ENCODE measurements around the gene ARSG.
A peak's percentile ranks its signal among the peaks of the same experiment; 100 is the strongest.
"Not testable (repeated sequence)": the region's sequence is repeated elsewhere in the genome, so short reads cannot be mapped to it uniquely, and the experiment has no call there.

ARSG gene

DNA sequence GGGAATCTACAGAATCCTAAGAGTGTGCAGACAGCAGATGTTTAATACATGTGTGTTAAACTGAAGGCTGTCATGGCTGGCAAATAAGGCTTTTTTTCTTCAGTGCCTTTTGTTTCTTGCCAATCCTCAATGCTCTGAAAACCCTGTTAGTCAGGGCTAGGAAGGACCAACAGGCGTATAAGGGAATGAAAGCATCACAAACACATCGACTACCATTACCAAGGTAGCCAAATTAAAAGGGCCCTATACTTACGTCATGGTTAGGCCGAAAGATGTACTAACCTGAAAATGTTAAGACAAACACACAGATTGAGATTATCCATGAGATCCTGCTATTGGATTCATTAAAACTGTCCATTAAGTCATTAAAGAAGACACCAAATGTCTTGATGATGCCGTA, 13.5 kb upstream of the ARSG start:
- no peak for DNase-seq (ENCODE audit: low read depth)

DNA sequence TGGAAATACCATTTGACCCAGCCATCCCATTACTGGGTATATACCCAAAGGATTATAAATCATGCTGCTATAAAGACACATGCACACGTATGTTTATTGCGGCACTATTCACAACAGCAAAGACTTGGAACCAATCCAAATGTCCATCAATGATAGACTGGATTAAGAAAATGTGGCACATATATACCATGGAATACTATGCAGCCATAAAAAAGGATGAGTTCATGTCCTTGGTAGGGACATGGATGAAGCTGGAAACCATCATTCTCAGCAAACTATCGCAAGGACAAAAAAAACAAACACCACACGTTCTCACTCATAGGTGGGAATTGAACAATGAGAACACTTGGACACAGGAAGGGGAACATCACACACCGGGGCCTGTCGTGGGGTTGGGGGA, 9.3 kb upstream of the ARSG start:
- DNase-seq (ENCODE audit: low read depth) = not testable (repeated sequence)

DNA sequence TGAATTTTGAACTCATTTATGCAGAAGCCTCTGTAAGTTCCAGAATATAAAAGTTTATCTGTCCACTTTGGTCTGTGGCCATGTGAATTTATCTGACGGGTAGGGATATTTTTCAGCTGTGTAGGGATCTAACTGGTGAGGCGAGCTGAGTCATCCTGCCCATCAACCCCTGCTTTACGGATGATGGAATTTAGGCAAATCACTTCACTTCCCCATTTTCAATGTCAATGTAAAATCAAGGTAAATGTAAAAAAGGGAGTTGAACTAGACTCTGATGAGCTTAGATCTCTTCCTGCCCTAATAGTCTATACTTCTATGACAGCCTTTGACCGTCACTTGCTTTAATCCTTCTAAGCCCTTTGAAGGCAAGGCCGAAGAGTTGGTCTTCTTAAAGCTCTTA, 2.9 kb upstream of the ARSG start:
- no peak for DNase-seq (ENCODE audit: low read depth)

DNA sequence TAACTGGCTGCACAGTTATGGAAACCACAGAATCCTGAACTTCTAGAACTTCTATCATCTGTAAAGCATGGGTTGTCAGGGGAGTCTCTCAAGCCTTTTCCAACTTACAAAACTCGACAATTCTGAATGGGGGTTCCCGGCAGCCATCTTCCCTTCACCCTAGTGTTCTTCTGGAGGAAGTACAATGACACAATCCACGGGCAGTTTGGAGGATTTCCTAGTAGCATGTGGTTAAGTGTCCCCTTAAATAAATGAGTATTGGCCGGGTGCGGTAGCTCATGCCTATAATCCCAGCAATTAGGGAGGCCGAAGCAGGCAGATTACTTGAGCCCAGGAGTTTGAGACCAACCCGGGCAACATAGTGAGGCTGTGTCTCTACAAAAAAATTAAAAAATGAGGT, 2.5 kb upstream of the ARSG start:
- no peak for DNase-seq (ENCODE audit: low read depth)

DNA sequence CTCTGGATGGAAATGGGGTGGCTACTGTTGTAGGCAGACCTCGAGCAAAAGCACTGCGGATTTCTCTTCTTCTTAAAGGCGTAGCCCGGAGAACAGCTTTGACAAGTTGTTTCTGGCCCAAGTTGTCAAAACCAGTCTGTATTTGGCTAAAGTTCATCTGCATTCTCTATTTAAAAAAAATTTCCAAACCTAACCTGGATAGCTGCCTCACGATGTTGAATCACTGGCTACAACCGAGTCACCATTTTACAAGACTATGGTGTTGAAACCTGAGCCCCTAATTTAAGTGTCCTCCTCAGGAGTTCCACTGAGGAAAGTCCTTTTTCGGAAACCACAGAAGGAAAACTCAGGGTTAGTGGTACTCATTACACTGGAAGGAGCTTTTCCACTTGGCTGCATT, 1.8 kb upstream of the ARSG start:
- no peak for DNase-seq (ENCODE audit: low read depth)

DNA sequence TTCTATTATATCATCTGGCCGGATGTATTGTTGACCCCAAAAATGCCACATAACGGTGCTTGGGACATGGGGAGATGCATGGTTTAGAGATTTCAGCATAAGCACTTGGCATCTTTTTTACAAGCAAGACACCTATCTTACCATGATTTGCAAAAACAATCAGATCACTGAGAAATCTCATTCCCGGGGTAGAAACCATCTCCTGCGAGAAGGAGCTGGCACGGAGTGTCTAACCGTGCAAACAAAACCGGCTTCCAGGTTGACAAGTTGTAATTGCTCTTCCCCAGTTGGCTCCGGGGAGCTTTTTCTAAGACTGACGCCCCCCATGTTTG, 1.4 kb upstream of the ARSG start:
- DNase-seq (ENCODE audit: low read depth) = no peak

DNA sequence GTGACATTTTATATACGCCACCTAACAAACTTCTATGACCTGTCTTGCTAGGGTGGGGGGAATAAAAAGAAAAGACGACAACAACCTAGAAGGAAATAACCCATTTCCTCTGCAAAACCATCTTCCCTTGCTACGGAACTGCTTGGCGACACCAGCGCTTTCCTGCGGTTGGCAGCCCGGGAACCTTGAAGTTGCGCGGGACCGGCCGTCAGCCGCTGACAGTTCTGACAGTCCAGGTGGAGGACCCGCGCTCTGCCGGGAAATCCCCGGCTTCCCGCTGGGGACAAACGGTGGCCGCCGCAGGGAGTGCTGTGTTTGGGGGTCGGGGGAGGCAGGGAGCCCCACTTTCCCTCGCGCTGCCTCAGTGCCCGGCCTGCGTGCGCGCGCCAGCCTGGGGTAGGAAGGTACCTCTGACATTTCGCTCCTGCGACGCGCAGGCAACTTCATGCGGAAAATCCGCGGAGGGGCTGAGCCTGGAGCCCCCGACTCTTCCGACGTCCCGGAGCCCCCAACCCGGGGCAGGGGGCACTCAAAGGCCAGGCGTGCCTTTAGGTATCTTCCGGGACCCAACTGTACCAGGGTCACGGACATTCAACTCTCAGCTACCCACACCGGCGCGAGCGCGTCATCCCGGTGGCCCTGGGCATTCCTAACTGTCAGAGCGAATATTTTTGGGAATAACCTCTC, 884 bp upstream of the ARSG start:
- DNase-seq (ENCODE audit: low read depth) = peak; percentile 41

DNA sequence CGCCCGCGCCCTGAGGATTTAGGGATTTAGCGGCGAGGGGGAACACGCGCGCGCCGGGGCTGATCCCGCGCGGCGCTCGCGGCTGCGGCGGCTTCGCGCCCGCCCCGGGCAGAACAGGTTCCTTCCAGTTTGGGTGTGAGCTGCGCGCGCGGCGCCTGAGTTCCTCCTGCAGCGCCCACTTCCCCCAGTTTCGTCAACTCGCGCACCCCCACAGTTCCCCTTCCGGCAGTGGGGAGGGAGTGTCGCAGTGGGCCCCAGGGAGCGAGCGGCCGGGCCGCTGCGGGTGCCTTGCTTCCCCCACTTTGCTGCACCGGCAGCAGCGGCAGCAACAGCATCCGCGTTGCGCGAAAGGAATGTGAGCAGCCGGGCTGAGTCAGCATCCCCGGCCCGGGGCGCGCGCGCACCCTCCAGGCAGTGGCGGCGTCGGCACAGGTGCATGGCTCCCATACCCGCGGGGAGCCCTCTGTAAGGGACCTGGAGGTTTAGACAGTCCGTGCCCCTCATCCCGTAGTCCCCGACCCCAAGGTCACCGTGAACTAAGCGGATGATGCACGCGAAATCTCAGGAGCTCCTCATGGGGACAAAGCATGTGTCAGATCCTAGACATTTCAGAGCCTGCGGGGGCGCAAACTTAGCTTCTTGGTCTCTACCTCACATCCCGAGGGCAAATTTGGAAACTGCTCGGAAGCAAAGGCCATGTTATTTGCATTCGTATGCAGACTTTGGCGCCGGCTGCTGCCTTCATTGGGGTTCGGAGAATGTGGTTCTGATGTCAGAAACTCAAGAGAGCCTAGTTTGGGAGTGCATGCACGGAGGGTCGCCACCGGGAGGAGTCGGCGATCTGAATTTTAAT, 767 bp downstream of the ARSG start:
- DNase-seq (ENCODE audit: low read depth) = peak; percentile 82

DNA sequence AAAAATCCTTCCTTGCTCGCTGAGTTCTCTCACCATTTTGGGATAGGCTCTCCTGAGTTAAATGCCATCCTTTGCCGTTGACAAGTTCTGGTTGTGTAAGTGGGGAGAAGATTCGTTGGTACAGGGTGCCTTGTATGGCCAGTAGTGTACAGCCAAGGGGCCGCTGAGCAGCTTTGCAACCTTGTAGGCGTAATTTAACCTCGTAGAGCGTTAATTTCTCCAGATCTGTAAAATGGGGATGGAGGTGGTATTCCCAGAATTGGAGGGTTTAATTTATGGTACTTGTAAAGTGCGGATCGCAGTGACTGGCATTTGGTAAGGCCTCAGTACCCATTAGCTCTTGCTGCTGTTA, 1.4 kb downstream of the ARSG start:
- DNase-seq (ENCODE audit: low read depth) = no peak

DNA sequence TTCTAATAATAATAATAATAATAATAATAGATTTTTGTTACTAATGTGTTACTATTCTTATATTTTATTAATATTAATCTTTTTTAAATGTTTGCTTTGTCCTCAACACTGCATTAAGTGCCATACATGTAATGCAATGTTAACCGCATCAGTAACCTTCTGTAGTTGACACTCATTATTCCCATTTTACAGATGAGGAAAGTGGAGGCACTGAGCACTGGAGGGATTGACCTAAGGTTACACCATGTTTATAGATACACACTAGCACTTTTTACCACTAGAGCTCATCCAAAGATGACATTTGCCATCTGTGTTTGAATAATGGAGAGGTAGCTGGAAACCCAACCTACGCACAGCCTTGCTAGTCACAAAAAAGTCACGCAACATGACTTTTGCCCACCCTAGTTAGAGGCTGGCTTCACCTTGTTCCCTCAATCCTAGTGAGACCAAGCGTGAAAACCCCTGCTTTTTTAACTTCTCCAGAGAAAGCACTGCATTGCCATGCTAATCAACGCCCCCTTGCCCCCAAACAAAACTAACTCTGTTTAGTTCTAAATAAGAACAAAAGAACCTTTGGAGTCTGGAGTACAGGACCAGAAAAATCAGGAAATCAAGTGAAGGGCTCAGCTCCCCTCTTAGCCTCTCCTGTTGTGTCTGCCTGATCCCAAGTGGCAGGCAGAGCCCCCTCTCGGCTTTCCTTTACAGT, 2.3 kb downstream of the ARSG start:
- DNase-seq (ENCODE audit: low read depth) = no peak

DNA sequence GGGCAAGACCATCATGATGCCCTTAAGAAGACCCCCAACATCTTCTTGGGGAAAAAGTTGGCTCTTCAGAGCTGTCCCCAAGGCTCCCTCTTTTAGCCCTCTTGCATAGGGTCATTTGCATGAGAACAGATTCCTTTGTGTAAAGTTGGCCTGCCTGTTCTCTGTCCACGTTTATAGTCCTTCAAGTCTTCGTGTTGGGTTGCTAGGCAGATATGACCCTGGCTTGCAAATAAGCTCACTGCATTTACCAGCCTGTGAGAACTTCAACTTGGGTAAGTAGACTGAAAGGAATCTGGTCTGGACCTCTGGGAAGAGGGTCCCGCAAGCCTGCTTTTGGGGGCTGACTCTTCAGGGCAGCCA, 2.9 kb downstream of the ARSG start:
- no peak for DNase-seq (ENCODE audit: low read depth)

DNA sequence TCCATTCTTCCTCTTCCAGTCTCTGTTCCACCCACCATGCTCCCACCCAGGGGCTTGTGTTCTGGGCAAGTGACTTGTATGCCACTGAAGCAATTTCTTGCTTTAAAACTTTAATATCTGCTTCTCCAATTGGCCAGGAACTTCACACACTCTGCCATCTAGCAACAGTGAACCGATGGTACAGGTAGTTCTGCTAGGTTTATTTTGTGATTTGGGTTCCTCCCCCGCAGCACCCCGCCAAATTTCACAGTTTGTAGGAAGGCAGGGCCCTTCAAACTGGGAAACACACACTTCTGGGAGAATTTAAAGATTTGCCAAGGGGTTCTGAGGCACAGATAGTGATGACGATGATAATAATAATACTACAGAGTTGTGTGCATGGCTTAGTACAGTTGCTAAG, 3.3 kb downstream of the ARSG start:
- DNase-seq (ENCODE audit: low read depth) = no peak

DNA sequence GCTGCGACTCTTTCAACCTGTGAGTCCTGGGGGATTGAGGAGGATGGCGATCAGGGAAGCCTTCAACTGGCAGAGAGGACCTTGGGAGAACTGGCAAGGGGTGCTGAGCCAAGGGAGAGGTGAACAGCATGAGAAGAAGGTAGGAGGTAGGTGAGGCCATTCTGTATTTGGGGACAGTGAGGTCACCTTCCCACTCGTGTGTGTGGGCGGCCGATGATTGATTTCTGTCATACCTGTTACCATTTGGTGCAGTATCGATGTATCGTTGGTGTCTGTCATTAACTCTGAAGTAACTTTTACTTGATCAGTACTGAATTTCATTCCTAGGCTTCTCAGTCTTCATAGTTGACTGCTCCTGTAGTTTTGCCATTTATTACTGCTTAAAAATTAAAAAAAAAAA, 3.8 kb downstream of the ARSG start:
- DNase-seq (ENCODE audit: low read depth) = no peak

DNA sequence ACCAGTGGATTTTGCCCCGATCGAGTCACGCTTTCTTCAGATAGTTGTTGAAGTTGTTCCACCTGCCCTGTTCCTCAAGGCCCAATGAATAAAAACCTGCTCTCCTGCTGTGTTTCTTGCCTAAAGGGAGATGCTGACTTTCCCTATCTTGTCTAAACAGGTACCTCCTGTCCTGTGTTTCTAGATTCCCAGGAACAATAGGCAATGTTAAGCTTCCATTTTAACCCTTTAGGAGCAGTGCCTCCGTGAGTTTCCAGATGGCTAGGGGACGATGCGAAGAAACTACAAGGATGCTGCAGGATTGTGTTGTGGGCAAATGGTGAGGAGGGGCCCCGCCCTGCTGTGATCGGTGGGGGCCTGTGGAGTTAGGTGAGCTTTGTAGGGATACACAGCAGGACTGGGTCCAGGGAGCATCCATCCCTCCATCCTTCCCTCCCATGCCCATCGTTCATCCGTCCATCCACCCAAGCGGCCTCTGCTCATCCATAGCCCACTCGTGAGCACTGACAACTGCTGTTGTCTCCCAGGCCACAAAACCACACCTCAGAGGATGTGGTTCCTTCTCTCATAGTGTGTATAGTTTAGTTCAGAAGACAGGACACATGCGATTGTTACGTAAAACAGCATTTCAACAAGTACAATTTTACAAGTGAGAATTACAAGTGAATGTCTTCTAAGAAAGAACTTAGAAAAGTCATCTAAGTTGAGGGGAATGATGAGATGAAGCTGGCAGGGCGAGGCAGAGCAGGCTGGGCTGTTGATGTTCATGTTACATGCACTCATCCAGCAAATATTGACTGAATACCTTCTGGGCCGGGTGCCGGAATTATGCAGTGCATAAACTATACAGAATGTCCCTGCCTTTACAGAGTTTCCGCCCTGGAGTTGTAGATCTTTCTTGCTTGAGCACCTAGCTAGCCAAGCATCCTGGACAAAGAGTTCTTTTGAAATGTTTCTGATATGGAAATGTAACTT, 5.2 kb downstream of the ARSG start:
- peak; percentile 46 for DNase-seq (ENCODE audit: low read depth)

DNA sequence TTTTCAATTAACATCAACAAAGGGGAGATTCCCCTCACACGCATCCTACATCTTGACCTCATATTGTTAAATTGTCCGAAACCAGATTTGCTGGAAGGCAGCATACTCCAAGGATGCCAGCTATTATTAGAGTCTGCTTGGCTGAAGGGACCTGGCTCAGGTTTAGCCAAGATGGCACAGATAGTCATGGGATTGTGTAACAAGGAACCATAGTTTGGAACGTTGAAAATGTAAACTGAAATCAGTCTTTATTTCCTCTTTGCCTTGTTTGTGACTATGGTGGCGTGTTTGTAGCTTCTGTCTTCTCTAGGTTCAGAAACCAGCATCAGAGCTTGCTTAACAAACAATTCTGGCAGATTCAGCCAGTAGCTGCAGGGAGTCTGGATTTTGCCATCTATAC, 5.9 kb downstream of the ARSG start:
- no peak for DNase-seq (ENCODE audit: low read depth)

DNA sequence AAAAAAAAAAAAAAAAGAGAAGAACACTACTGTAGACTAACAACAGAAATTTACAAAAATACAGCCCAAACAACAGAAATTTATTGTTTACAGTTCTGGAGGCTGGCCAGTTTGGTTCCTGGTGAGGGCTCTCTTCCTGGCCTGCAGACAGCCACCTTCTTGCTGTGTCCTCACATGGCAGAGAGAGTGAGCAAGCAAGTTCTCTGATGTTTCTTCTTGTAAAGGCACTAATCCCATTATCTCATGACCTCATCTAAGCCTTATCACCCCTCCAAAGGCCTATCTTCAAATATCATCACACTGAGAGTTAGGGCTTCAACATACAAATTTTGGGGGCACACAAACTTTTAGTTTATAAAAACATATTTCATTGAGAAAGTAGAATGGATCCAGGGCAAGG, 7.3 kb downstream of the ARSG start:
- DNase-seq (ENCODE audit: low read depth) = no peak

DNA sequence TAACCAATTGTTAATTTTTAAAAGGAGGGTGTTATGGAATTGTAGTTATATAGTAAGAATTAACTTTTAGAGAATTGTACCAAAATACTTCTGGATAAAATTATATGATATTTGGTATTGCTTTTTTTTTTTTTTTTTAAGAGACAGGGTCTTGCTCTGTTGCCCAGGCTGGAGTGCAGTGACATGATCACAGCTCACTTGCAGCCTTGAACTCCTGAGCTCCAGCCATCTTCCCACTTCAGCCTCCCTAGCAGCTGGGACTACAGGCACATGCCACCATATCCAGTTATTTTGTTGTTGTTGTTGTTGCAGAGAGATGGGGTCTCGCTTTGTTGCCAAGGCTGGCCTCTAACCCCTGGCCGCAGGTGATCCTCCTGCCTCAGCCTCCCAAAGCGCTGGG, 8.5 kb downstream of the ARSG start:
- no peak for DNase-seq (ENCODE audit: low read depth)

DNA sequence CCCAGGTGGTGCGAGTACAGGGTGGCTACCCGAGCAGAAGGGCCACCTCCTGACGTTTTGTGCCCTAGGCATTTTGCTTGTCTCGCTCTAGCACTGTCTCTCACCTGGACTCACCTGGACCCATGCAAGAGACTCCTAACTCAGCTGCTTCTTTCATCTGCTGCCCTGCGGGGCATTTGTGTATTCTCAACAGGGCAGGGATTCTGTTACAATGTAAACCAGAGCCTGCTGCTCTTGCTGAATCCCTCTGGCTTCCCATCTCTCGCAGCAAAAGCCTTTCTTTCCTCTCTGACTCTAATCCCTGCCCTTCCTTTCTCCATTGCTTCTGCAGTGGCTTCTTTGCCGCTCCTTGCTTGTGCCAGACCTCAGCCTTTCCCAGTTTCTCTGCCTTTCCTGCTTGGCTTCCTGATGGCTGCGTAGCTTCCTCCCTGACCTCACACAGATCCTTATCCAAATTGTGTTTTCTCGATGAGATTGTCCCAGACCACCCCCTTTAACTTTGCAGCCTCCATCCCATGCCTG, 10.2 kb downstream of the ARSG start:
- no peak for DNase-seq (ENCODE audit: low read depth)

DNA sequence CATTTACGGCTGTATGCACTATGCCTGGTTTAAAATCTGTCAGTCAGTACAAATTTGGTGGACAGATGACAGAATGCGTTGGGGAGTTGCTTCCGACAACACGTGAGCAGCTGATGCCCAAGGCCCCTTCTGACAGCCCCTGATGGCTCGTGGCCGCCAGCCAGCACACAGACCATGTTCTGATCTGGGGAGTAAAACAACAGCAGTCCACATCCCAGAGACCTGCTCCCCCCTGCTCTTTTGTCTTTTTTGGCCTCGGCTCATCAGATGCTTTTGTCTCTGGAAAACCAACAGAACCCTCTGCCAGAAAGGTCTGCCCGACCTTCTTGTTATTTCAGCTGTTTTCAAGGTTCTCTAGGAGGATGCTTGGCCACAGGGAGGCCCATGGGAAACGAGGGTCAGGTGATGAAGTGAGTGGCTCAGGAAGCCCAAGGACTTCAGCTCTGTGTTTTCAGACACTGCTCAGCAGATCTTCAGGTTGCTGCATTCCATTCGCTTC, 10.8 kb downstream of the ARSG start:
- no peak for DNase-seq (ENCODE audit: low read depth)

DNA sequence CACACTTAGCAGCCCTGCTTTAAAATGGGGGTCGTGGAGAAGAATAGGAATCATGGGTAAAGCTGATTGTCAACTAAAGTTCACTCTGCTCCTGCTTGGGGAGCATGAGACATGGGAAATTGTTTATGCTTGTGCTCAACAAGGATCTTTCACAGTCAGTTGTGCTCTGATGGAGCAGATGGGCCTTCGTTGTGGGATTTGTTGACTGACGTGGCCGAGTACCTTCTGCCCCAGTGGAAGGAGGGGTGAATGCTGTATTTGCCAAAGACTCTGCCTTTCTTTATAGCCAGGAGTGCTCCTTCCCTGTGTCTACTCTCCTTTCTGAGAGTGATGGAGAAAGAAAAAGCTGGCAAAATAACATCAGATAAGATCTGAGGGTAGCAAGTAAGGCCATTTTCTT, 11.4 kb downstream of the ARSG start:
- DNase-seq (ENCODE audit: low read depth) = no peak

DNA sequence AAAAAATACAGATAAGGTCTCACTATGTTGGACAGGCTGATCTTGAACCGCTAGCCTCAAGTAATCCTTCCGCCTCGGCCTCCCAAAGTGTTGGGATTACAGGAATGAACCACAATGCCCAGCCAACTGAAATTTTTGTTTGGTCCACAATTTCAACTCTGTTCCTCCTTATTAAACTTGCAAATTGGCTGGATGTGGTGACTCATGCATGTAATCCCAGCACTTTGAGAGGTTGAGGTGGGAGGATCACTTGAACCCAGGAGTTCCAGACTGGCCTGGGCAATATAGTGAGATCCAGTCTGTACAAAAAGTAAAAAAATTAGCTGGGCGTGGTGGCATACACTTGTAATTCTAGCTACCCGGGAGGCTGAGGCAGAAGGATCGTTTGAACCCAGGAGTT, 13.4 kb downstream of the ARSG start:
- no peak for DNase-seq (ENCODE audit: low read depth)

DNA sequence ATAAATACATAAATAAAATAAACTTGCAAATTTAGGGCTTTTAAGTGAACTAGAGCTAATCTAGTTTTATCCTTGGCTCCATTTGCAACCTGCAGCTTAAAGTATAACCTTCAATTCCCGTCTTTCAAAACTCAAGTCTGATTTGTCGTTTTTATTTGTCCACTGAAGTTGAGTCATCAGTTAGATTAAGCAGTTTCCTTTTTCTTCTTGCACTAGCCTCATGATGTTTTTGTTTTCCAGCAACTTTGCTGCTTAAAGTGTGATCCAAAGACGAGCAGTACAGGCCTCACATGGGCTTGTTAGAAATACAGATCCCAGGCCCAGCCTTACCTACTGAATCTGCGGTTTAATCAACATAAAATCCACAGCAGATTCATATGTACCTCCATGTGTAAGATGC, 13.8 kb downstream of the ARSG start:
- no peak for DNase-seq (ENCODE audit: low read depth)
